Measurements from ENCODE around the gene COL4A5. TPM values are rescaled to one million over a fixed set of nuclear protein-coding genes. Genes with fewer than 3 reads are reported as not detected.

Gene COL4A5
- polyA plus RNA-seq = 0.77 and 1.8 TPM in 2 replicates

DNA sequence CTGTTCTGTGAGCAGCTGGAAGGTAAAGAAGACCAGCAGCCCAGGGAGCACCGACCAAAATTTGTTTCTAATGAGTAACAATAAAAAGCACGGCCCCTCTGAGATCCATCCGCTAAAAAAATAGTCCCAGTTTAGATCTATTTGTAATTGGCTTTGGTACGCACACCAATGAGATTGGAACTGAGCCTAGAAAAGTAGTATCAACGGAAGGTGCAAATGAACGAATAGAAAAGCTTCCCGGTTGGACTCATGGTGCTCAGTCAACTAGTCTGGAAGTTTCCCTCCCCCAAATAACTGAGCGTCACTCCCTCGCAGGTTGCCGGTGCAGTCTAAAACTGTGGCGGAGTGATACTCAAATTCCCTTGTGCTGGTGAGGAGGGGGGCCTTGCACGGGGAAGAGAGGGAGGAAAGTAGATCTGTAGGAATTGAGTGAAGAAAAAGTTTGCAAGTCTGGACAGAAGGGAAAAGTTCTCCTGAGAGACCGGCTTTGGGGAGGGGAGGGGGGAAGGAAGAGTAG lies at the start of gene COL4A5:
Gene COL4A5 (plus strand): TSS at position 413 of the 517 bp plus-strand sequence. CDS start 288 bp downstream, outside the sequence.

GRCh38 chrX:108438110-108438623 lies 1.5 kb upstream of the COL4A5 start, which contains the start of gene COL4A6:
Gene COL4A6 (minus strand): TSS chrX:108438422. CDS start chrX:108438196, 226 bp downstream.

GRCh38 chrX:108736509-108737479 lies 297.2 kb downstream of the COL4A5 start, which contains the start of gene IRS4:
Gene IRS4 (minus strand): TSS chrX:108736563.

Other genes with a start within 250 kb of the COL4A5 start
- 0.26 TPM in 1 of 2 replicates, not detected in the other for gene COL4A6, start 1.4 kb upstream of the COL4A5 start, polyA plus RNA-seq